ENCODE measurements around the gene CLUH.

- TF ChIP-seq POLR2A (IDR thresholded peaks at IDR 0.05; ENCODE audit: low read depth, low read length) (no peak), CTCF (IDR thresholded peaks at IDR 0.05; ENCODE audit: extremely low read depth in 1 of 2, insufficient read depth in 1 of 2, low read depth in 1 of 2, low read length in 2 of 2) (no peak), POLR2AphosphoS5 (IDR thresholded peaks at IDR 0.05; ENCODE audit: insufficient read depth, low read depth, low read length) (no peak), GATA2 (IDR thresholded peaks at IDR 0.05; ENCODE audit: insufficient read depth, insufficient read length, low read depth, low read length) (no peak), EZH2 (IDR thresholded peaks at IDR 0.05; ENCODE audit: borderline replicate concordance, low read depth, low read length, severe bottlenecking) (no peak)
These were observed 37.7 kb upstream of the CLUH start, which contains the start of gene CCDC92B for GRCh38 chr17:2749058-2749783.
